K562 (cell line): ENCODE measurements around the gene IP6K2. TPM values are rescaled to one million over a fixed set of nuclear protein-coding genes. Genes with fewer than 3 reads are reported as not detected.
A peak's percentile ranks its signal among the peaks of the same experiment; 100 is the strongest.

Experiments
- CREB5 ChIP-seq: fragments of 250-450 bp; sonication (Bioruptor Pico); IDR thresholded peaks from 2 replicates; pipeline ENCODE4 v1.5.0; 2020; ENCODE audit warnings: mild to moderate bottlenecking
- E2F3 ChIP-seq: fragments of 250-450 bp; sonication (Bioruptor Pico); IDR thresholded peaks from 2 replicates; pipeline ENCODE4 v1.4.0; 2020; ENCODE audit warnings: mild to moderate bottlenecking
- GTF2E2 ChIP-seq: fragments of 200-800 bp; sonication (Bioruptor generic); IDR thresholded peaks from 2 replicates; pipeline ENCODE4 v1.6.1; 2016; ENCODE audit warnings: missing genetic modification characterization, missing compliant biosample characterization
- HDAC2 ChIP-seq: fragments of 450-650 bp; IDR thresholded peaks from 2 replicates; pipeline ENCODE4 v1.6.1; 2016; ENCODE audit warnings: mild to moderate bottlenecking
- HNRNPLL ChIP-seq: fragments of 200-400 bp; formaldehyde crosslinking; IDR thresholded peaks from 2 replicates; pipeline ENCODE4 v1.6.1; 2017; ENCODE audit warnings: low read length, low read depth, mild to moderate bottlenecking; ENCODE audit not compliant: poor library complexity, severe bottlenecking
- SP2 ChIP-seq: IDR thresholded peaks from 2 replicates; pipeline ENCODE4 v1.6.1; 2011; ENCODE audit warnings: mild to moderate bottlenecking, low read depth, low read length, moderate library complexity; ENCODE audit not compliant: poor library complexity, severe bottlenecking; ENCODE audit errors: extremely low read depth
- UBTF ChIP-seq, 2 experiments: IDR thresholded peaks; 2 replicates each; pipeline ENCODE4 v1.6.1; 2012; ENCODE audit warnings: improper control_type of control experiment in 2 of 2, low read depth in 2 of 2, low read length in 2 of 2, borderline replicate concordance in 1 of 2
- ZBTB12 ChIP-seq: fragments of 250-450 bp; sonication (Bioruptor Pico); IDR thresholded peaks from 2 replicates; pipeline ENCODE4 v1.4.0; 2020
- ZNF609 ChIP-seq: sonication (generic); formaldehyde crosslinking; IDR thresholded peaks from 2 replicates; pipeline ENCODE4 v1.8.1; 2023; ENCODE audit warnings: missing genetic modification reagents, mild to moderate bottlenecking, borderline replicate concordance
- polyA plus RNA-seq, 8 experiments: library from polyadenylated mRNA; depleted of rRNA in 4 of 8; stranded (reverse) in 5 of 8; unstranded in 3 of 8; fragments of >200 nt; fragmentation: Nextera tagmentation in 2 of 8; fragmentation: Illumina TruSeq in 1 of 8; extraction: Ambion mirVana in 2 of 8; extraction: Trizol in 1 of 8; gene quantifications; 2 replicates each; pipeline versions ENCODE4 v1.2.1 to v1.2.3, GENCODE V29; 2011 to 2014; ENCODE audit warnings: inconsistent platforms in 1 of 8, missing spikeins in 1 of 8
- total RNA-seq, 7 experiments: library from RNA; depleted of rRNA in 6 of 7; stranded (reverse); fragments of >200 nt in 6 of 7; fragmentation: Illumina TruSeq in 2 of 7; extraction: Trizol in 2 of 7; gene quantifications; 2 replicates each; pipeline versions ENCODE4 v1.2.1 to v1.2.3, GENCODE V29; 2011 to 2021; ENCODE audit warnings: low replicate concordance in 1 of 7

The IP6K2 gene
- total and polyA plus RNA-seq, 9 of the 15 experiments (the other 6 are each of a cell fraction or from before 2014, with no cell fraction given) = 19.6 to 78.1 (median 48.0) TPM

- TF ChIP-seq CREB5 (no peak), E2F3 (no peak), ZBTB12 (0 out of 2 replicates have a peak, but pooled peaks have one; percentile 12), UBTF (IDR thresholded peaks at IDR 0.05; ENCODE audit: borderline replicate concordance in 1 of 2, low read depth in 2 of 2, low read length in 2 of 2) (0 out of 4 replicates have a peak, but pooled peaks of 1 of the 2 experiments have one; percentile 55), ZNF609 (CRISPR knock-in tag) (no peak), SP2 (peak; percentile 10), HNRNPLL (peak; percentile 86), HDAC2 (no peak; the same call in 1 of the 2 replicates), GTF2E2 (tag) (no peak)
Observed at GRCh38 chr3:48663489-48664312, 53.3 kb downstream of the IP6K2 start (continued).
